ENCODE results near the gene PIK3R6. TPM values are rescaled to one million over a fixed set of nuclear protein-coding genes. Genes with fewer than 3 reads are reported as not detected.

Gene PIK3R6
- total RNA-seq, 4 donors from 2014 or later, result 0.30 to 5.1 (median 1.5) TPM

DNA sequence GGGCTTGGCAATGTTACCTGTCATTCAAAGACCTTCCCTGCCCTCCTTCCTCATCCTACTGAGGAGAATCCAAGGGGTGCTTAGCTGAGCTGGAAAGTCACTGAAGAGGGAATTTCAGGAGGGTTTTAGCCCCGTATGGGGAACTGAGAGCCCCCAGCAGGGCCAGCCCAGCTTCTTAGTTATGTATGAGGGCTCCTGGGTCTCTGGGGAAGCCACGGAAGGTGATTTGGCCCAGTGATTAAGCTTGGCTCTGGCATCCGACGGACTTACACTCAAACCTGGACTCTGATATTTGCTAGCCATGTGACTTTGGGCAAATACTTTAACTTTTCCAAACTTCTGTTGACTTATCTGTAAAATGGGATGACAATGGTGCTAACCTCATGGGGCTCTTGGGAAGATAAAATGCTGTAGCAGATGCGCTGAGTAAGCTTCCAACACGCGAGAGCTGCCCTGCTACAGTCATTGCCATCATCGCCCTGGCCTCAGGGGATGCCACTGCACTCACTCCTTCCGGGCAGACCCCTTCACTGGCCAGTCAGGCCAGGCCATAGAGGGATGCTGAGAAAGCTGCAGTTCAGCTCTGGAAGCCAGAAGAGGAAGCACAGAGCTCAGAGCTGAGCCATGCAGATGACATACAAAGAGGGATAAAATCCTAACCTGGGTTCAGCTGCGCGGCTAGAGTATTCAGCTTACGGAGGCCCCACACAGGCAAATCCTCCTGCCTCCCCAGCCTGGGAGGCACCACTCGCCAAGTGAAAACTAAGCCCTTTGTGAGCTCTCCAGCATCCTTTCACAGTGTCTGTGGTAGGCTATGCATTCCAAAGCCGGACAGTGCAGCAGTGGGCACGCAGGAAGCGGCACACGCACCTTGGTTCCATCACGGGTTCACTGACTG is 44.9 kb upstream of the PIK3R6 start:
- TF ChIP-seq, protein P1, sequence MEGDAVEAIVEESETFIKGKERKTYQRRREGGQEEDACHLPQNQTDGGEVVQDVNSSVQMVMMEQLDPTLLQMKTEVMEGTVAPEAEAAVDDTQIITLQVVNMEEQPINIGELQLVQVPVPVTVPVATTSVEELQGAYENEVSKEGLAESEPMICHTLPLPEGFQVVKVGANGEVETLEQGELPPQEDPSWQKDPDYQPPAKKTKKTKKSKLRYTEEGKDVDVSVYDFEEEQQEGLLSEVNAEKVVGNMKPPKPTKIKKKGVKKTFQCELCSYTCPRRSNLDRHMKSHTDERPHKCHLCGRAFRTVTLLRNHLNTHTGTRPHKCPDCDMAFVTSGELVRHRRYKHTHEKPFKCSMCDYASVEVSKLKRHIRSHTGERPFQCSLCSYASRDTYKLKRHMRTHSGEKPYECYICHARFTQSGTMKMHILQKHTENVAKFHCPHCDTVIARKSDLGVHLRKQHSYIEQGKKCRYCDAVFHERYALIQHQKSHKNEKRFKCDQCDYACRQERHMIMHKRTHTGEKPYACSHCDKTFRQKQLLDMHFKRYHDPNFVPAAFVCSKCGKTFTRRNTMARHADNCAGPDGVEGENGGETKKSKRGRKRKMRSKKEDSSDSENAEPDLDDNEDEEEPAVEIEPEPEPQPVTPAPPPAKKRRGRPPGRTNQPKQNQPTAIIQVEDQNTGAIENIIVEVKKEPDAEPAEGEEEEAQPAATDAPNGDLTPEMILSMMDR (IDR thresholded peaks at IDR 0.05), result no peak
- TF ChIP-seq POLR2A (IDR thresholded peaks at IDR 0.05), result no peak
- TF ChIP-seq POLR2AphosphoS5 (IDR thresholded peaks at IDR 0.05), result no peak
- no peak for TF ChIP-seq EP300 (IDR thresholded peaks at IDR 0.05)

GRCh38 chr17:8910969-8911604 is 43.6 kb upstream of the PIK3R6 start:
- H3K27ac ChIP-seq, result no peak overlapping the region
- TF ChIP-seq, protein P1 (IDR thresholded peaks at IDR 0.05), result no peak
- no peak for TF ChIP-seq POLR2AphosphoS5 (IDR thresholded peaks at IDR 0.05)
- no peak for TF ChIP-seq EP300 (IDR thresholded peaks at IDR 0.05)
- no peaks in the 10 kb centered on the region for H3K4me1 ChIP-seq
- H3K36me3 ChIP-seq, result no peaks in the 10 kb centered on the region
- WGBS, result 74% methylated on average over 12 of the region's 18 CpGs
- H3K4me3 ChIP-seq, result no peak overlapping the region
- peaks cover 17% of the 10 kb centered on the region for H3K27me3 ChIP-seq
- no peaks in the 10 kb centered on the region for H3K9me3 ChIP-seq
- no peak for DNase-seq (ENCODE audit: low spot score in 2 of 2)

More for the DNA sequence above, 44.9 kb upstream of the PIK3R6 start:
- H3K4me1 ChIP-seq, result no peaks in the 10 kb centered on the region
- H3K9me3 ChIP-seq, result no peaks in the 10 kb centered on the region
- WGBS, result 79% methylated on average over 18 of the region's 18 CpGs
- DNase-seq (ENCODE audit: low spot score in 2 of 2), result no peak
- no peaks in the 10 kb centered on the region for H3K36me3 ChIP-seq
- H3K27ac ChIP-seq, result no peak overlapping the region
- no peak overlapping the region for H3K4me3 ChIP-seq
- peaks cover 20% of the 10 kb centered on the region for H3K27me3 ChIP-seq

- no peak overlapping the region for H3K4me3 ChIP-seq
- H3K27me3 ChIP-seq, result peaks cover 17% of the 10 kb centered on the region
- H3K27ac ChIP-seq, result no peak overlapping the region
- no peaks in the 10 kb centered on the region for H3K9me3 ChIP-seq
- DNase-seq (ENCODE audit: low spot score in 2 of 2), result no peak
- H3K4me1 ChIP-seq, result no peaks in the 10 kb centered on the region
- no peaks in the 10 kb centered on the region for H3K36me3 ChIP-seq
- 61% methylated on average over 8 of the region's 8 CpGs for WGBS
- TF ChIP-seq EP300 (IDR thresholded peaks at IDR 0.05) (no peak), POLR2AphosphoS5 (IDR thresholded peaks at IDR 0.05) (no peak), POLR2A (IDR thresholded peaks at IDR 0.05) (no peak)
- TF ChIP-seq, protein P1 (IDR thresholded peaks at IDR 0.05), result no peak
Measured at GRCh38 chr17:8909586-8910270, 42.3 kb upstream of the PIK3R6 start.

GRCh38 chr17:8905331-8905730 is 37.9 kb upstream of the PIK3R6 start:
- peaks cover 12% of the 10 kb centered on the region for H3K27me3 ChIP-seq
- no peaks in the 10 kb centered on the region for H3K4me1 ChIP-seq
- TF ChIP-seq EP300 (IDR thresholded peaks at IDR 0.05) (no peak), POLR2A (IDR thresholded peaks at IDR 0.05) (no peak), POLR2AphosphoS5 (IDR thresholded peaks at IDR 0.05) (no peak)
- TF ChIP-seq, protein P1 (IDR thresholded peaks at IDR 0.05), result no peak
- no peaks in the 10 kb centered on the region for H3K9me3 ChIP-seq
- 83% methylated on average over 7 of the region's 7 CpGs for WGBS
- no peaks in the 10 kb centered on the region for H3K36me3 ChIP-seq
- H3K4me3 ChIP-seq, result no peak overlapping the region
- H3K27ac ChIP-seq, result no peak overlapping the region
- no peak for DNase-seq (ENCODE audit: low spot score in 2 of 2)

DNA sequence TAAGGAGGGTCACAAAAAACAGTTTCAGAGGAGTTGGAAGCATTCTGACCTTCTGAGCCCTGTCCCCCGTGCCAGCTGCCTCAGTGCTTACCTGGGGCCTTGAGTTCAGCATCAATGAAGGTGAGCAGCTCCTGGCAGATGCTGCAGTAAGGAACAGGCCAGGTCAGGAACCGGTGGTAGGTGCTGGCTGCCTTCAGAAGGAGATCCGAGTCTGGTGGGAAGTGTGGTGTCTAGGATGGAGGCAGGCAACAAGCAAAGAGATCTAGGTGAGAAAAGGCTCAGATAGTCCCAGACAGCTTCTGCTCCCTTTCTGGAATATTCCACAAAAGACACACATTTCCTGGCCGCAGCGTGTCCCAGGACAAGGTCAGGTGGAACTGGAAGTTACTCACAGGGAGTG is 37.2 kb upstream of the PIK3R6 start:
- Histone ChIP-seq H3K36me3 (no peaks in the 10 kb centered on the region), H3K27me3 (peaks cover 12% of the 10 kb centered on the region), H3K4me1 (no peaks in the 10 kb centered on the region), H3K27ac (no peak overlapping the region), H3K9me3 (no peaks in the 10 kb centered on the region), H3K4me3 (no peak overlapping the region)
- no peak for DNase-seq (ENCODE audit: low spot score in 2 of 2)
- TF ChIP-seq, protein P1 (IDR thresholded peaks at IDR 0.05), result no peak
- no peak for TF ChIP-seq POLR2A (IDR thresholded peaks at IDR 0.05)
- no peak for TF ChIP-seq EP300 (IDR thresholded peaks at IDR 0.05)
- TF ChIP-seq POLR2AphosphoS5 (IDR thresholded peaks at IDR 0.05), result no peak
- WGBS, result 90% methylated on average over 5 of the region's 5 CpGs
